ENCODE results near the gene CBX6. TPM values are rescaled to one million over a fixed set of nuclear protein-coding genes. Genes with fewer than 3 reads are reported as not detected.
"Not testable (repeated sequence)": the region's sequence is repeated elsewhere in the genome, so short reads cannot be mapped to it uniquely, and the experiment has no call there.

The CBX6 gene
- total RNA-seq, 1 experiment from 2014 or later, result 136 TPM

DNA sequence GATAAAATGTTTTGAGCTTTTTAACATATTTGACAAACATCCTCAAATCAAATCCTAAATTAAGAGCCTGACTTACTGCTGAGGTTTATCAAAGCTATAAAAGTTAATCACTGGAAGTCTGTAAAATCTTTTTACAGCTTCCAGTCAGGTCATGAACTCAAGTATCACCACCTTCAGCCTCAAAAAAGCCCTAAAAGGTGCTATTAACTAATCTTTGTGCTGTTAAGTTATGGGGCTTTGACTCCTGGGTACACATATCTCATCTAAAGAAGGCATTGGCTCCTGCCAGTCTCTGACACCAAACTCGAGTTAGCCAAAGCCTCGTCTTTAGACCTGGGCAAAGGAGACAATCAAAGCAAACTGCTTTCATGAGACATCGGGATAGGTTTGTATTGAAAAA lies 34.0 kb upstream of the CBX6 start:
- TF ChIP-seq, protein P1, sequence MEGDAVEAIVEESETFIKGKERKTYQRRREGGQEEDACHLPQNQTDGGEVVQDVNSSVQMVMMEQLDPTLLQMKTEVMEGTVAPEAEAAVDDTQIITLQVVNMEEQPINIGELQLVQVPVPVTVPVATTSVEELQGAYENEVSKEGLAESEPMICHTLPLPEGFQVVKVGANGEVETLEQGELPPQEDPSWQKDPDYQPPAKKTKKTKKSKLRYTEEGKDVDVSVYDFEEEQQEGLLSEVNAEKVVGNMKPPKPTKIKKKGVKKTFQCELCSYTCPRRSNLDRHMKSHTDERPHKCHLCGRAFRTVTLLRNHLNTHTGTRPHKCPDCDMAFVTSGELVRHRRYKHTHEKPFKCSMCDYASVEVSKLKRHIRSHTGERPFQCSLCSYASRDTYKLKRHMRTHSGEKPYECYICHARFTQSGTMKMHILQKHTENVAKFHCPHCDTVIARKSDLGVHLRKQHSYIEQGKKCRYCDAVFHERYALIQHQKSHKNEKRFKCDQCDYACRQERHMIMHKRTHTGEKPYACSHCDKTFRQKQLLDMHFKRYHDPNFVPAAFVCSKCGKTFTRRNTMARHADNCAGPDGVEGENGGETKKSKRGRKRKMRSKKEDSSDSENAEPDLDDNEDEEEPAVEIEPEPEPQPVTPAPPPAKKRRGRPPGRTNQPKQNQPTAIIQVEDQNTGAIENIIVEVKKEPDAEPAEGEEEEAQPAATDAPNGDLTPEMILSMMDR (conservative IDR thresholded peaks at IDR 0.05), result no peak
- TF ChIP-seq EZH2 (IDR thresholded peaks at IDR 0.05; ENCODE audit: low read depth), result no peak
- Histone ChIP-seq H3K4me3 (no peak overlapping the region), H3K4me2 (no peak overlapping the region), H3K9me2 (ENCODE audit: insufficient read depth) (no peaks in the 10 kb centered on the region), H2AFZ (no peak overlapping the region), H3K9me3 (ENCODE audit: insufficient read depth, low read depth) (peaks cover 33% of the 10 kb centered on the region), H3K36me3 (ENCODE audit: low read depth) (no peaks in the 10 kb centered on the region), H3K27ac (no peak overlapping the region), H4K20me1 (ENCODE audit: insufficient read depth) (no peaks in the 10 kb centered on the region), H3K4me1 (replicated peaks; ENCODE audit: insufficient read depth) (no peaks in the 10 kb centered on the region), H3K27me3 (ENCODE audit: insufficient read depth, low read depth) (0 out of 2 replicates have a peak, but pooled peaks cover 6% of the 10 kb centered on the region), H3F3A (ENCODE audit: insufficient read depth, low read depth) (no peaks in the 10 kb centered on the region), H3K79me2 (ENCODE audit: low read depth) (no peaks in the 10 kb centered on the region)
- no TSS peak for BruUV-seq (replicated peaks)
- no peak for DNase-seq
- POLR2A ChIA-PET (ENCODE audit: unreplicated experiment), result no interaction called here
- CTCF ChIA-PET, result interaction anchor here (0.5 kb wide), 1 partner anchor 18 kb away, joined by 8 read pairs; no protein-coding TSS in a partner anchor
- intact Hi-C loops (cut with micrococcal nuclease; ENCODE audit: unreplicated experiment), result no loop called here

DNA sequence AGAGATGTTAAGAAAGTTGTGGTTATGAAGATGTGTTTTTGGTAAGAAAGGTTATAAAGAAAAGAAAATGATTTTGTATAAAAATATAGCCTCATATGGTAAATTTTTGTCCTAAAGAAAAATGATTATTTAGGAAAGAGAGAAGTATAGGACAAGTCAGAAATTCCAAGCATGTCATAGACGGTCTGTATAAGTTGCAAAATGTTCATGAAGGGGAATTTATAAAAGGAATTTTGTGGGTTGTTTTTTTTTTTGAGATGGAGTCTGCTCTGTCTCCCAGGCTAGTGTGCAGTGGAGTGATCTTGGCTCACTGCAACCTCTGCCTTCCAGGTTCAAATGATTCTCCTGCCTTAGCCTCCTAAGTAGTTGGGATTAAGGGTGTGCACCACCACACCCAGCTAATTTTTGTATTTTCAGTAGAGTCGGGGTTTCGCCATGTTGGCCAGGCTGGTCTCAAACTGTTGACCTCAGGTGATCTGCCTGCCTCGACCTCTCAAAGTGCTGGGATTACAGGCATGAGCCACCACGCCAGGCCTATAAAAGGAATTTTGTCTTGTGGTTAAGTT lies 32.1 kb upstream of the CBX6 start:
- H3K79me2 ChIP-seq (ENCODE audit: low read depth); H3K27me3 ChIP-seq (ENCODE audit: insufficient read depth, low read depth); H4K20me1 ChIP-seq (ENCODE audit: insufficient read depth); H3K4me2 ChIP-seq; BruUV-seq (replicated peaks); intact Hi-C loops (cut with micrococcal nuclease; ENCODE audit: unreplicated experiment); POLR2A ChIA-PET (ENCODE audit: unreplicated experiment); H3K9me2 ChIP-seq (ENCODE audit: insufficient read depth); H3K36me3 ChIP-seq (ENCODE audit: low read depth); H3F3A ChIP-seq (ENCODE audit: insufficient read depth, low read depth); H2AFZ ChIP-seq; H3K4me1 ChIP-seq (replicated peaks; ENCODE audit: insufficient read depth); H3K4me3 ChIP-seq; DNase-seq; H3K27ac ChIP-seq: not testable (repeated sequence)
- CTCF ChIA-PET, result interaction anchor here (0.5 kb wide), 1 partner anchor 209 kb away, joined by 9 read pairs; no protein-coding TSS in a partner anchor
- H3K9me3 ChIP-seq (ENCODE audit: insufficient read depth, low read depth), result peaks cover 28% of the 10 kb centered on the region

DNA sequence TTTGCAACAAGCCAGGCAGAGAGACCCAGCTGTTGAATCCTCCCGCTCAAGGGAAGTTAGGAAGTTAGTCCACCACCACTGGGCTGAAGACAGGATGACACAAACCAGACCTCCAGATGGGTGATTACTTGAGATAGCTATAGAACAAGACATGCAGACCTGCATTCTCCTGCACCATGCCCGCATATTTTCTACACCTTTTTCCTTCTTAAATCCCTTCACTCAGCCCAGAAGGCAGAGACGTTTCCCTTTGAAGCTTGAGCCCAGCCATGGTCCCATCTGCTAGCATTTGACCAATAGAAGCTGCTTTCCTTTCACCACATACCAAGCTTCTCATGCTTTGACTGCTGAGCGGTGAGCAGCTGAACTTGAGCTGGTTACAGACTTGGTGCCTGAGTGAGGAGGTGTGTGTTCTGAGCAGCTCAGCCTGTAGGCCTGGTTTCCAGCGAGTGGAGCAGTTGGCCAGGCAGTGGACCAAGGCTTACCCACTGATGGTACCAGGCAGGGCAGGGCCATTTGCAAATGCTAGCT lies 29.2 kb upstream of the CBX6 start:
- ChIA-PET POLR2A (ENCODE audit: unreplicated experiment) (no interaction called here), CTCF (interaction anchor here (0.6 to 0.7 kb wide), 2 partner anchors 20 to 218 kb away, joined by 3 to 13 read pairs; no protein-coding TSS in a partner anchor)
- H3K4me1 ChIP-seq (replicated peaks; ENCODE audit: insufficient read depth), result no peaks in the 10 kb centered on the region
- no peak overlapping the region for H3K4me3 ChIP-seq
- DNase-seq, result no peak
- H3K9me2 ChIP-seq (ENCODE audit: insufficient read depth), result no peaks in the 10 kb centered on the region
- no peaks in the 10 kb centered on the region for H3K36me3 ChIP-seq (ENCODE audit: low read depth)
- H3K79me2 ChIP-seq (ENCODE audit: low read depth), result no peaks in the 10 kb centered on the region
- peaks cover 4% of the 10 kb centered on the region; the same call in 1 of the 2 replicates for H3F3A ChIP-seq (ENCODE audit: insufficient read depth, low read depth)
- TF ChIP-seq, protein P1 (conservative IDR thresholded peaks at IDR 0.05), result no peak
- no peak for TF ChIP-seq EZH2 (IDR thresholded peaks at IDR 0.05; ENCODE audit: low read depth)
- no peak overlapping the region for H3K4me2 ChIP-seq
- peaks cover 28% of the 10 kb centered on the region for H3K9me3 ChIP-seq (ENCODE audit: insufficient read depth, low read depth)
- intact Hi-C loops (cut with micrococcal nuclease; ENCODE audit: unreplicated experiment), result no loop called here
- no TSS peak for BruUV-seq (replicated peaks)
- H3K27ac ChIP-seq, result no peak overlapping the region
- no peaks in the 10 kb centered on the region for H4K20me1 ChIP-seq (ENCODE audit: insufficient read depth)
- 0 out of 2 replicates have a peak, but pooled peaks cover 2% of the 10 kb centered on the region for H3K27me3 ChIP-seq (ENCODE audit: insufficient read depth, low read depth)
- H2AFZ ChIP-seq, result no peak overlapping the region
